Osteoblast (primary cell): Measurements from ENCODE around the gene NRSN2. TPM values are rescaled to one million over a fixed set of nuclear protein-coding genes. Genes with fewer than 3 reads are reported as not detected.
"Not testable (repeated sequence)": the region's sequence is repeated elsewhere in the genome, so short reads cannot be mapped to it uniquely, and the experiment has no call there.

Experiments used
- DNase-seq: peaks from one replicate; pipeline ENCODE4 v3.0.0; 2011; ENCODE audit warnings: low spot score, mixed read lengths; ENCODE audit not compliant: insufficient read length; ENCODE audit errors: missing footprints
- H2AFZ ChIP-seq: 2 replicates; pipeline ENCODE4 v1.6.0; 2011; ENCODE audit warnings: mild to moderate bottlenecking, low read length
- H3K27ac ChIP-seq: 2 replicates; pipeline ENCODE4 v1.5.1; 2011; ENCODE audit warnings: mild to moderate bottlenecking, low read depth, low read length, moderate library complexity
- H3K27me3 ChIP-seq: 2 replicates; pipeline ENCODE4 v1.6.0; 2012; ENCODE audit warnings: mild to moderate bottlenecking, control low read depth, inconsistent platforms, low read length, moderate library complexity; ENCODE audit not compliant: insufficient read depth
- H3K36me3 ChIP-seq: 2 replicates; pipeline ENCODE4 v1.5.1; 2011; ENCODE audit warnings: mild to moderate bottlenecking, low read length, control low read depth, moderate library complexity; ENCODE audit not compliant: insufficient read depth
- H3K4me1 ChIP-seq: 2 replicates; pipeline ENCODE4 v1.5.1; 2011; ENCODE audit warnings: mild to moderate bottlenecking, low read length, control low read depth, moderate library complexity; ENCODE audit not compliant: insufficient read depth
- H3K4me2 ChIP-seq: 2 replicates; pipeline ENCODE4 v1.6.0; 2011; ENCODE audit warnings: mild to moderate bottlenecking, low read length; ENCODE audit not compliant: insufficient read depth
- H3K4me3 ChIP-seq: fragments of 200-600 bp; sonication (generic); 3 replicates; pipeline ENCODE4 v1.5.1; 2012; ENCODE audit warnings: mild to moderate bottlenecking, low read length, inconsistent platforms; ENCODE audit not compliant: insufficient read depth
- H3K79me2 ChIP-seq: 2 replicates; pipeline ENCODE4 v1.6.0; 2012; ENCODE audit warnings: mild to moderate bottlenecking, low read length, control low read depth, inconsistent platforms; ENCODE audit not compliant: insufficient read depth
- H3K9me3 ChIP-seq: 2 replicates; pipeline ENCODE4 v1.5.1; 2011; ENCODE audit warnings: low read depth, low read length, control low read depth
- H4K20me1 ChIP-seq: 2 replicates; pipeline ENCODE4 v1.6.0; 2012; ENCODE audit warnings: mild to moderate bottlenecking, low read length, control low read depth; ENCODE audit not compliant: insufficient read depth
- CTCF ChIP-seq: IDR thresholded peaks from 2 replicates; pipeline ENCODE4 v1.5.1; 2011; ENCODE audit warnings: mild to moderate bottlenecking, low read depth, low read length, moderate library complexity; ENCODE audit errors: extremely low read depth
- total RNA-seq: library from RNA; depleted of rRNA; stranded (reverse); fragments of >200 nt; gene quantifications from 2 replicates; pipeline ENCODE4 v1.2.3, GENCODE V29; 2012

Gene NRSN2
- total RNA-seq, 1 donor: 49.6 TPM

DNA sequence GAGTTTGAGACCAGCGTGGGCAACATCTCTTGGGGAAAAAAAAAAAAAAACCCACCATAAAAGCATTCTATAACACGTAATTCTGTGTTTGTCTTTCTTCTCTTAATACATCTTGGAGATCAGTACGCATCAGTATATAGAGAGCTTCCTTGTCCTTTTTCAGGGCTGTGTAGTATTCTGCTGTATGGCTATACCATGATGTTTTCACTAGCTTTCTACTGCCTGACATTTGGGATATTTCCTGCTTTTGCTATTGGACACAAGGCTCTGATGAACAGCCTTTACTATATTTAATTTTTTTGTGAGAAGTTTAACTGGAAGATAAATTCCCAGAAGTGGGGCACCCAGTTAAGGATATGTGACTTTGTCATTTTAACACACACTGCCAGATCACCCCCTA lies 40.6 kb downstream of the NRSN2 start:
- Histone ChIP-seq H3K27me3 (no peaks in the 10 kb centered on the region), H3K4me1 (no peaks in the 10 kb centered on the region), H3K9me3 (no peaks in the 10 kb centered on the region), H4K20me1 (peaks cover 6% of the 10 kb centered on the region), H3K79me2 (peaks cover 9% of the 10 kb centered on the region), H3K4me2 (no peak overlapping the region), H3K36me3 (peaks cover 20% of the 10 kb centered on the region), H3K4me3 (no peak overlapping the region), H2AFZ (no peak overlapping the region), H3K27ac (no peak overlapping the region)
- no peak for DNase-seq
- no peak for TF ChIP-seq CTCF

DNA sequence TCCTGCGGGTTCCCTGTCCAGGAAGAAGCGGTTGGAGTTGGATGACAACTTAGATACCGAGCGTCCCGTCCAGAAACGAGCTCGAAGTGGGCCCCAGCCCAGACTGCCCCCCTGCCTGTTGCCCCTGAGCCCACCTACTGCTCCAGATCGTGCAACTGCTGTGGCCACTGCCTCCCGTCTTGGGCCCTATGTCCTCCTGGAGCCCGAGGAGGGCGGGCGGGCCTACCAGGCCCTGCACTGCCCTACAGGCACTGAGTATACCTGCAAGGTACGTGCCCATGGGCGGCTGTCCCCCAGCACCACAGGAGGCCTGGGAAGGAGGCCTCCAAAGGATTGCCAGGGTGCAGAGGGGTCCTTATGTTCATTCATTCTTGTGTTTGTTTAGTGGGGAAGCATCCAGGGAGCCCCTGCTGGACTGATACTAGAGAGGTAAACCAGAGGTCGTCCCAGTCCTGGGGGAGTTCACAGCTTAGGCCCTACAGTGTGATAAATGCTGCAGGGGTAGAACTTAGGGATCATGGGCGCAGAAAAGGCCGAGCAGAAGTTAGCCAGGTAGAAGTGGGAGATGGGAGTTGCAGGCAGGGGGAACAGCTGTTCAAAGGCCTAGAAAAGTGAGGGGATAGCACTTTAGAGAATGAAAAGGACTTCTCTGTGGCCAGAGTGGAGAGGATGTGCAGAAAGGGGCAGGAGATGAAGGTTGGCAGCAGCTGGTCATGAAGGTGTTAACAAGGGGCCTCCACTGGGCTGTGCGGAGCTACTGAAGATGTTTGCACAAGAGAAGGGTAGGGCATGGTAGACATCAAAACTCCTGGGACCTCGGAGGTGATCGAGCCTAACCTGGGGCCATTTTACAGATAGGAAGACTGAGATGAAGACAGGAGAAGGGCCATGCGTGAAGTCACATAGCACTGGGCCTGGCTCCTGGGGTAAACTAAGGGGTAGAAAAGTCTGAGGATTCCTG lies 41.4 kb downstream of the NRSN2 start:
- no peak overlapping the region for H3K4me3 ChIP-seq
- H3K27me3 ChIP-seq: no peaks in the 10 kb centered on the region
- no peaks in the 10 kb centered on the region for H3K9me3 ChIP-seq
- peaks cover 20% of the 10 kb centered on the region for H3K36me3 ChIP-seq
- H4K20me1 ChIP-seq: no peaks in the 10 kb centered on the region
- peaks cover 4% of the 10 kb centered on the region for H3K79me2 ChIP-seq
- TF ChIP-seq CTCF: no peak
- no peak overlapping the region for H3K27ac ChIP-seq
- no peaks in the 10 kb centered on the region for H3K4me1 ChIP-seq
- DNase-seq: no peak
- no peak overlapping the region for H3K4me2 ChIP-seq
- H2AFZ ChIP-seq: no peak overlapping the region

DNA sequence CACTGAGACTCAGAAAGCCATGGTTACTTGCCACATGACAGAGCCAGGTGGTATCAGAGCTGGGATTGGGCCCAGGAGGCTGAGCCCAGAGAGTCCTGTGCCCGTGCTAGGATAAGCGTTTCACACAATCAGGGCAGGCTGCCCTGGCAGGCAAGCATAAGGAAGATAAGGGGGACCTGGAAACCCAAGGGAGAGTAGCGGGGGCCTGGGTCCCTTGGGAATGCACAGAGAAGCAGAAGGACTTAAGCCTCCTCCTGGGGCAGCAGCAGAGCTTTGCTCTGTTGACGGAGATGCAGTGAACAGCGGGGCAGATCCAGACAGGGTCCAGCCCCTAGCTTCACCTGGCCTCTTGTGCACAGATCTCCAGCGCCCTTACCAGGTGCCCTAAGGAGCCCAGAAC lies 42.3 kb downstream of the NRSN2 start:
- no peak for TF ChIP-seq CTCF
- Histone ChIP-seq H3K4me1 (no peaks in the 10 kb centered on the region), H3K4me3 (no peak overlapping the region), H3K79me2 (peaks cover 4% of the 10 kb centered on the region), H3K9me3 (no peaks in the 10 kb centered on the region), H3K4me2 (no peak overlapping the region), H2AFZ (no peak overlapping the region), H3K27me3 (no peaks in the 10 kb centered on the region), H3K27ac (no peak overlapping the region), H3K36me3 (peaks cover 21% of the 10 kb centered on the region), H4K20me1 (no peaks in the 10 kb centered on the region)
- DNase-seq: peak; percentile 68

DNA sequence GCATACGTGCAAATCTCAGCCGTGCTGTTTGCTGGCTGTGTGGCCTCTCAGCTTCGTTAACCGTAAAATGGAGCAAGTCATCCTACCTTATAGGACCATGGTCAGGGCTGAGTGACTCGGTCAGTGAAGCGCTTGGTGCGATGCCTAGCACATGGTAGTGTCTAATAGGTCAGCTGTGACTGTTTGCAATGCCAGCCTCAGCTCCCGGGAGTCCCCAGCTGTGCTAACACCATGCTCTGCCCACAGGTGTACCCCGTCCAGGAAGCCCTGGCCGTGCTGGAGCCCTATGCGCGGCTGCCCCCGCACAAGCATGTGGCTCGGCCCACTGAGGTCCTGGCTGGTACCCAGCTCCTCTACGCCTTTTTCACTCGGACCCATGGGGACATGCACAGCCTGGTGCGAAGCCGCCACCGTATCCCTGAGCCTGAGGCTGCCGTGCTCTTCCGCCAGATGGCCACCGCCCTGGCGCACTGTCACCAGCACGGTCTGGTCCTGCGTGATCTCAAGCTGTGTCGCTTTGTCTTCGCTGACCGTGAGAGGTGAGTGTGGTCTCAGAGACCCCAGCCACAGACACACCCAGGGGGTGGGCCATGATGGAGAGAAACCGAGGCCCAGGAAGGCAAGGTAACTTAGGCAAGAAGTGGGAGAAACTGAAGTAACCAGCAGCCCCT lies 44.3 kb downstream of the NRSN2 start:
- Histone ChIP-seq H3K36me3 (peaks cover 25% of the 10 kb centered on the region), H3K4me2 (no peak overlapping the region), H3K27me3 (no peaks in the 10 kb centered on the region), H3K4me1 (no peaks in the 10 kb centered on the region), H3K79me2 (no peaks in the 10 kb centered on the region), H3K27ac (no peak overlapping the region), H2AFZ (no peak overlapping the region), H3K4me3 (no peak overlapping the region), H4K20me1 (no peaks in the 10 kb centered on the region), H3K9me3 (no peaks in the 10 kb centered on the region)
- peak; percentile 74 for DNase-seq
- TF ChIP-seq CTCF: no peak

DNA sequence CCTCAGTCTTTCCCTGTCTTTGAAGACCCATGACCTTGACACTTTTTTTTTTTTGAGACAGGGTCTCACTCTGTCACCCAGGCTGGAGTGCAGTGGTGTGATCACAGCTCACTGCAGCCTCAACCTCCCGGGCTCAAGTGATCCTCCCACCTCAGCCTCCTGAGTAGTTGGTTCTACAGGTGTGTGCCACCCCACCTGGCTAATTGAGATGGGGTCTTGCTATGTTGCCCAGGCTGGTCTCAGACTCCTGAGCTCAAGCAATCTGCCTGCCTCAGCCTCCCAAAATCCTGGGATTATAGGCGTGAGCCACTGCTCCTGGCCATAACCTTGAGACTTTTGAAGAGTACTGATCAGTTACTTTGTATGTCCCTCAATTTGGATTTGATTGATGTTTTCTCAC lies 46.4 kb downstream of the NRSN2 start:
- H3K4me2 ChIP-seq, H2AFZ ChIP-seq, H3K27ac ChIP-seq, DNase-seq, H3K9me3 ChIP-seq, H3K79me2 ChIP-seq, H4K20me1 ChIP-seq, H3K27me3 ChIP-seq, H3K4me1 ChIP-seq, H3K4me3 ChIP-seq: not testable (repeated sequence)
- H3K36me3 ChIP-seq: peaks cover 25% of the 10 kb centered on the region
